Endometrial microvascular endothelial cells (primary cell): ENCODE measurements around the gene GTPBP6. TPM values are rescaled to one million over a fixed set of nuclear protein-coding genes. Genes with fewer than 3 reads are reported as not detected.

ENCODE experiments used
- in situ Hi-C: cut with HindIII; loops from 2 replicates; pipeline ENCODE4 v1.10.0; 2017; ENCODE audit warnings: low sequenced_read_pairs, low pct_unique_long_range_greater_than_20kb; ENCODE audit errors: inconsistent ontology term
- total RNA-seq: library from RNA; depleted of rRNA; stranded (reverse); fragments of >200 nt; gene quantifications from one replicate; pipeline ENCODE4 v1.2.3, GENCODE V29; 2015; ENCODE audit errors: inconsistent ontology term

Gene GTPBP6, protein sequence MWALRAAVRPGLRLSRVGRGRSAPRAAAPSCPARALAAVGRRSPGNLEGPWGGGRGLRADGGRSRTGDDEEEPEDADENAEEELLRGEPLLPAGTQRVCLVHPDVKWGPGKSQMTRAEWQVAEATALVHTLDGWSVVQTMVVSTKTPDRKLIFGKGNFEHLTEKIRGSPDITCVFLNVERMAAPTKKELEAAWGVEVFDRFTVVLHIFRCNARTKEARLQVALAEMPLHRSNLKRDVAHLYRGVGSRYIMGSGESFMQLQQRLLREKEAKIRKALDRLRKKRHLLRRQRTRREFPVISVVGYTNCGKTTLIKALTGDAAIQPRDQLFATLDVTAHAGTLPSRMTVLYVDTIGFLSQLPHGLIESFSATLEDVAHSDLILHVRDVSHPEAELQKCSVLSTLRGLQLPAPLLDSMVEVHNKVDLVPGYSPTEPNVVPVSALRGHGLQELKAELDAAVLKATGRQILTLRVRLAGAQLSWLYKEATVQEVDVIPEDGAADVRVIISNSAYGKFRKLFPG
- total RNA-seq = 68.7 TPM

GRCh38 chrX:318739-319578, at the start of gene GTPBP6:
Gene GTPBP6, minus strand, starts transcription at chrX:318796. Its CDS starts 9 bp downstream, at chrX:318787.
- in situ Hi-C loops = no loop called here

DNA sequence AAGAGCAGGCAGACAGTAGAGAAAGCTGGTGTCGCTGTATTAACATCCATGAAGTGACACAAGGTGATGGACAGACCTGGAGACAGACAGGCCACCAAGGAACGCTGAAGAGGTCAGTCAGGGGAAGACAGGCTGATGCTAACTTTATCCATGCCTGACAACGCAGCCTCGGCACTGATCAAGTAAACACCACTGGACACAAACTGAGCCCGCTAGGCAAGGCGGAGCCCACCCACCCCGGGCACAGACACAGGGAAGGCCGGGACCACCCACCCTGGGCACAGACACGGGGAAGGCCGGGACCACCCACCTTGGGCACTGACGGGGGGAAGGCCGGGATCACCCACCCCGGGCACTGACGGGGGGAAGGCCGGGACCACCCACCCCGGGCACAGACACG, 49.3 kb upstream of the GTPBP6 start:
- in situ Hi-C loops = no loop called here

DNA sequence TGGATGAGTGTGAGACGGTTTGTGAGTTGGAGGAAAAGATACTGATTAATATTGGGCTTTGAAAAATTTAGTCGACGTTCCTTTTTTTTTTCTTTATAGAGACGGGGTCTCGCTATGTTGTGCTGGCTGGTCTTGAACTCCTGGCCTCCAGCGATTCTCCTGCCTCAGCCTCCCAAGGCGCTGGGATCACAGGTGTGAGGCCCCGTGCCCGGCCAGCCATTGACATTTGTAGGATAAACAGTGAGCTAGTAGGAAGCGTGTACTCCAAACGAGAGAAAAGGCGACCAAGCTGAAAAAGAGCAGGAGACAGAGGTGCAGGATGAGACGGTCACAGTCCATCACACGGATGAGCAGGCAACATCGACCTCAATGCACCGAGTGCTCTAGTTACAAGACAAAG, 48.8 kb upstream of the GTPBP6 start:
- in situ Hi-C loops = no loop called here

DNA sequence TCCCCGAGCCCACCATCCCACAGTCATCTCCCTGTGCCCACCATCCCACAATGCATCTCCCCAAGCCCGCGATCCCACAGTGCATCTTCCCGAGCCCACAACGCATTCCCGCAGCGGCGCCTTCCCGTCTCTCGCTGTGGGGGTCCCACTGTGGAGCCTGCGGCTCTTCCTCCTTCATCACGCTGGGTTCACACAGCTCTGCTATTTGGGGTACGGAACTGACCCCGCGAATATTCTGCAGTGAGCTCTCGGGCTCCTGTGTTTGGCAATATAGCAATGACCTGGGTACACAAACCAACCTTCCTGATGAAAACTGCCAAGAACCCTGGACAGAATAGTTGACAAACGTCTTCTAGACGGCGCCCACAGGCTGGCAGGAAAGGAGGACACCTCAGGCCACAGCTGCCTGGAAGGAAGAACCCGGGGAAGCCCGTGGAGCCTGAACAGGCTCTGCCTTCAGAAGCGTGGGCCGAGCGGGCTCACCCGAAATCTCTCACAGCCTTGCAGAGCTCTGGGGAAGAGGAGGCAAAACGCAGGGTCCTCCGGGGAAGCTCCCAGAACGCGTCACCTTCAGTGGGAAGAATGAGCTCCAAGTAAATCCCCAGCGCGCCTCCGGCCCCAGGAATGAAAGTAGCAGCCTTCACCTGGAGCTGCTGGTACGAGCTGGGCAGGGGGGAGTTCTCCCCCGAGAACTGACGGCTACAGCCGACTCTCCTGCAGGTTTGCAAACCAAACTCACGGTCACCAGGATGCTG, 45.2 kb upstream of the GTPBP6 start:
- in situ Hi-C loops = no loop called here

GRCh38 chrX:362937-363620, 44.5 kb upstream of the GTPBP6 start:
- in situ Hi-C loops = no loop called here

GRCh38 chrX:362351-362750, 43.8 kb upstream of the GTPBP6 start:
- in situ Hi-C loops = no loop called here

- in situ Hi-C loops = no loop called here
Observed at GRCh38 chrX:361231-362145, 42.9 kb upstream of the GTPBP6 start.

- in situ Hi-C loops = no loop called here
Observed at GRCh38 chrX:360496-361150, 42.0 kb upstream of the GTPBP6 start.

- in situ Hi-C loops = no loop called here
Observed at GRCh38 chrX:358651-359143, 40.1 kb upstream of the GTPBP6 start.

DNA sequence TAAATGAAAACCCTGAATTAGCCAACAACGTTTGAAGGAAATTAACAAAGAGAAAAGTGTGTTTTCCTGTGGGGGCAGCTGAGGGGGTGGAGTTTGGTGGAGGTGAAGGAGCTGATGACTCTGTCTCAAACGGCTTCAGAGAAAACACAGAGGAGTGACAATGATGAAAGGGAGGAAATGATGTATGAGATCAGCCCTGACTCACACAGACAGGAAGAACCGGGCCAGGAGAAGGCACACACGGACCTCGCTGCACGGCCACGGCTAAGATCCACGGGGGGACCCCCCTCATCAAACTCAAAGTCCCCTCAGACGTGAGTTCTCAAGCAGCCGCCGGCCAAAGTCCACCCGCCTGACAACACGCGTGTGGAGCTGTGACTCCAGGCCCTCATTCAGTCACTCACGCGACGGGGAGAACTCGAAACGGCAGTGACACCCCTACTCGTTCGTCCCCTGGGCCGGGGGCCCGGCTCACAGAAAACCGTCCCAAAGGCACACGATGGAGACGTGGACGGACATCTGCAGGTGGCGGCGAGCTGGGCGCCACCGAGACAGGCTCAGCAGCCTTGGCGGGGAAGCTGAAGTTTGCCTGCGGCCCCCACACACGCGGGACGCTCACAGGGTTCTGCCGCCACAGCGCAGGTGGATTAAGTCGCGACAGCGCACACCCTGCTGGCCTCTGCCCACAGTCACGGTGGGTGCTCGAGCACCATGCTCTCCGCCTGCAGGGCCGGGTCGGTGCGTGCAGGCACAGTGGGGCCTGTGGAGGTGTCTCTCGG, 39.3 kb upstream of the GTPBP6 start:
- in situ Hi-C loops = no loop called here

DNA sequence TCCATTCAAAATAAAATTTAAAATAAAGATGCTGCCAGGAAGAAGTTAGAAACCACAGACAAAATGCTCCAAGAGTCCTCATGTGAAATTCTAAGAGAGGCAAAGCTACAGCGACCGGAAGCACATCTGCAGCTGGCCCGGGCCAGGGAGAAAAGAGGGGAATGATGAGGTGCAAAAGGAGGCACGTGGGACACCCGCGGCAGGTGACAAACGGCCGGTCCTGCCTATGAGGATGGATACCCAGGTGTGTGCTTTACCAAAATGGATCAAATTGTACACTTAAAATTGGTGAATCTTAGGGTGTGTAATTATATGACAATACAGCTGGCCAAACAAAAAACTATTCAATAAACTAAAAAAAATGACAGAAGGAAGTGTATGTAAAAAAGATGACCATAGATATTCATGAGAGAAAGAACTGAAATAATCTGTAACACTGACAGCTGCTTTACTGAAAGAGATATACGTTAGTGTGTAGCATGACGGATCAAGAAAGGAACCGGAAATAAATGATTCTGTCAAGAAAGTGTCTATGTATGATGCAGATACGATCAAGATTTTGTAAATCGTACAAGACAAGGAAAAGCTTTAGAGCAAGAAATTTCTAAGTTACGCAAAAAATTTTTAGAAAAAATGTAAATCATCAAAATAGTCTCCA, 38.6 kb upstream of the GTPBP6 start:
- in situ Hi-C loops = no loop called here

DNA sequence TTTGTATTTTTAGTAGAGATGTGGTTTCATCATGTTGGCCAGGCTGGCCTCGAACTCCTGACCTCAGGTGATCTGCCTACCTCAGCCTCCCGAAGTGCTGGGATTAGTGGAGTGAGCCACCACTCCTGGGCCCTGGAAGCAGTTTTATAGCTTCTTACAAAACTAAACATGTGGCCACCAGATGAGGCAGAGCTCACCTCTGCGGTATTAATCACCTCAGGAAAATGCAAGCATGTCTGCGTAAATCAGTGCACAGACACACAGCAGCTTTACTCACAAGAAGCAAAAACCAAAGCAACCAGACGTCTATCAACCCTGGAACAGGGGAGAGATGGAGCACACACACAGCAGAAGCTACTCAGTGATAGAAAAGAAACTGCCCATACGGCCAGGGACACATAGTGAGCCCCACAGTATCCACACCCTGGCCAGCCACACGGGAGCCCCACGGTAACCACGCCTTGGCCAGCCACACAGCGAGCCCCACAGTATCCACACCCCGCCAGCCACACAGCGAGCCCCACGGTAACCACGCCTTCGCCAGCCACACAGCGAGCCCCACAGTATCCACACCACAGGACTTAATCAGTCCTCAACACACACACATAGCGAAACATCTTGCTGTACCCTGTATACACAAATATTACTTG, 37.9 kb upstream of the GTPBP6 start:
- in situ Hi-C loops = no loop called here

DNA sequence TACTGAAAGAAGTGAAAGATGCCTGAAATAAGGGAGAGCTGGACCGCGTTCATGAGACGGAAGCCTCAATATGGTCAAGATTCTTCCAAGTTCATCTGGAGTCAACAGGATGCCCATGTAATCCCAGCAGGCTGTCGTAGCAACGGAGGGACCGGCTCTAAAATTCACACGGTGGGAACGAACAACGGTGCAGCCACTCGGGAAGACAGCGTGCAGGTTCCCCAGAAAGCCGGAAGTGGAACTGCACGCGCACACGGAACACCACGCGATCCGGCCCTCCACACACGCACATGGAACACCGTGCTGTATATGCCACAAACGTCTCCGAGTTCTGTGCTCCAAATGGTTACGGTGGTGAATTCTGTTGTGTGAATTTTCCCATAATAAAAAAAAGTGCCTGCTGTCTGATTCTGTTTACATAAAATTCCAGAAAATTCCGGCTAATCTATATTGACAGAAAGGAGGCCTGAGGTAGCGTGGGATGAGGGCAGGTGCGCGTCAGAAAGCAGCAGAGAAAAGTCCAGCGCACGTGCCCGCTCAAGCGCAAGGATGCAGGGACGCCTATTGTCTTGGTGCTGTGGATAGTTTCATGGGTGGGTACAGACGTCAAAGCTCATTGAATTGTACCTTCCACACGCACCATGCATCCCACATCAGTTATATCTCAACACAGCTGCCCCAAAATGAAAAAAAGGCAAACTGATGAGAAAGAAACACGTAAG, 36.9 kb upstream of the GTPBP6 start:
- in situ Hi-C loops = no loop called here

DNA sequence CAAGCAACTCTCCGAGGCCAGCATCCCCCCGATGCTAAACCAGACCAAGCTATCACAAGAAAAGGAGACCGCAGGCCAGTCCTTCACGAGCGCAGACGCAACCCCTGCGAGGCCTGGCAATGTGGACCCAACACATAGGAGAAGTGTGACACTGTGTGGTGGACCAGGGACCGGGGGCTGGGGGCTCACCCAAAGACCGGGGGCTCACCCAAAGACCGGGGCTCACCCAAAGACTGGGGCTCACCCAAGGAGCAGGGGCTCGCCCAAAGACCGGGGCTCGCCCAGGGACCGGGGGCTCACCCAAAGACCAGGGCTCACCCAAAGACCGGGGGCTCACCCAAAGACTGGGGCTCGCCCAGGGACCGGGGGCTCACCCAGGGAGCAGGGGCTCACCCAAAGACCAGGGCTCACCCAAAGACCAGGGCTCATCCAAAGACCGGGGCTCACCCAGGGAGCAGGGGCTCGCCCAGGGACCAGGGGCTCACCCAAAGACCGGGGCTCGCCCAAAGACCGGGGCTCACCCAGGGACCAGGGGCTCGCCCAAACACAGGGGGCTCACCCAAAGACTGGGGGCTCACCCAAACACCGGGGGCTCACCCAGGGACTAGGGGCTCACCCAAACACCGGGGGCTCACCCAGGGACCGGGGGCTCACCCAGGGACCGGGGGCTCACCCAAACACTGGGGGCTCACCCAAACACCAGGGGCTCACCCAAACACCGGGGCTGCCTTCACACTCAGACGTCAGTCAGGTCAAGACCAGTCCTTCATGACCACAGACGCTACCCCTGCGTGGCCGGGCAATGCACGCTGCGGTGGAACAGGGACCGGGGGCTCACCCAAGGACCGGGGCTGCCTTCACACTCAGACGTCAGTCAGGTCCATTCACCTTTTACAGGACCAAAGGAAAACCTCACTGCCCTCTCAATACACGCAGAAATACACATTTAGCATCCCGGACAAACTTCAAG, 35.3 kb upstream of the GTPBP6 start:
- in situ Hi-C loops = no loop called here
